Measurements from ENCODE around the gene TSC22D4.
"Not testable (repeated sequence)": the region's sequence is repeated elsewhere in the genome, so short reads cannot be mapped to it uniquely, and the experiment has no call there.

The TSC22D4 gene

GRCh38 chr7:100478958-100479660 lies at the start of gene TSC22D4:
Gene TSC22D4 (minus strand): TSS chr7:100479214. CDS start chr7:100478038, 1,176 bp downstream.
- DNase-seq, result peak; percentile 63 to 92 (median 75)

GRCh38 chr7:100528108-100528866 lies 49.3 kb upstream of the TSC22D4 start:
- not testable (repeated sequence) for DNase-seq

GRCh38 chr7:100523192-100523591 lies 44.2 kb upstream of the TSC22D4 start:
- not testable (repeated sequence) for DNase-seq

GRCh38 chr7:100521909-100522593 lies 43.0 kb upstream of the TSC22D4 start:
- DNase-seq, result not testable (repeated sequence)

GRCh38 chr7:100521076-100521475 lies 42.1 kb upstream of the TSC22D4 start:
- DNase-seq, result no peak

GRCh38 chr7:100520138-100520537 lies 41.1 kb upstream of the TSC22D4 start:
- no peak for DNase-seq

GRCh38 chr7:100519580-100519979 lies 40.6 kb upstream of the TSC22D4 start:
- no peak for DNase-seq

- DNase-seq, result no peak
These were observed 38.3 kb upstream of the TSC22D4 start for GRCh38 chr7:100517305-100517704.

GRCh38 chr7:100516135-100516812 lies 37.3 kb upstream of the TSC22D4 start:
- peak in 1 of 4 experiments; percentile 9 for DNase-seq

GRCh38 chr7:100515072-100515532 lies 36.1 kb upstream of the TSC22D4 start:
- no peak for DNase-seq

- DNase-seq, result no peak
These were observed 34.3 kb upstream of the TSC22D4 start for GRCh38 chr7:100513212-100513810.

- DNase-seq, result no peak
These were observed 31.6 kb upstream of the TSC22D4 start for GRCh38 chr7:100510437-100511239.

- DNase-seq, result no peak
These were observed 30.2 kb upstream of the TSC22D4 start for GRCh38 chr7:100509231-100509630.

GRCh38 chr7:100506356-100506923 lies 27.4 kb upstream of the TSC22D4 start:
- no peak for DNase-seq

GRCh38 chr7:100504887-100505611 lies 26.0 kb upstream of the TSC22D4 start:
- DNase-seq, result no peak

- not testable (repeated sequence) for DNase-seq
These were observed 25.0 kb upstream of the TSC22D4 start for GRCh38 chr7:100504031-100504430.

- not testable (repeated sequence) for DNase-seq
These were observed 21.7 kb upstream of the TSC22D4 start for GRCh38 chr7:100500743-100501142.

GRCh38 chr7:100496509-100496908 lies 17.5 kb upstream of the TSC22D4 start:
- DNase-seq, result no peak

GRCh38 chr7:100493476-100494264 lies 14.7 kb upstream of the TSC22D4 start:
- peak in 3 of 4 experiments; percentile 20 to 60 (median 28) for DNase-seq
